ENCODE results near the gene EFCAB12. TPM values are rescaled to one million over a fixed set of nuclear protein-coding genes. Genes with fewer than 3 reads are reported as not detected.

EFCAB12 gene
- total and polyA plus RNA-seq, 2 of the 4 experiments (the other 2 are of a cell fraction): under 0.01 to 0.17 TPM

- Histone ChIP-seq H3K27me3 (ENCODE audit: control insufficient read depth, insufficient read depth, low read length) (no peaks in the 10 kb centered on the region), H3K14ac (replicated peaks; ENCODE audit: low read depth, low read length) (peak overlapping the region; percentile 40; the same call in 1 of the 2 replicates), H3K4me1 (ENCODE audit: control insufficient read depth, insufficient read depth, low read length) (peaks cover 11% of the 10 kb centered on the region), H3K9me3 (ENCODE audit: control insufficient read depth, insufficient read depth, low read length) (no peaks in the 10 kb centered on the region), H4K91ac (ENCODE audit: insufficient read depth, low read depth, low read length) (peak overlapping the region; percentile 27; the same call in 1 of the 2 replicates), H4K5ac (ENCODE audit: low read depth, low read length) (no peak overlapping the region), H2AK5ac (ENCODE audit: low read depth, low read length) (peak overlapping the region; percentile 58), H2BK5ac (ENCODE audit: low read depth, low read length, poor library complexity, severe bottlenecking) (peak overlapping the region; percentile 46), H3K36me3 (ENCODE audit: control insufficient read depth, insufficient read depth, low read length) (peaks cover 2% of the 10 kb centered on the region), H2BK15ac (ENCODE audit: low read depth, low read length) (peak overlapping the region; percentile 6; the same call in 1 of the 3 replicates), H2AFZ (replicated peaks; ENCODE audit: low read length, poor library complexity) (no peak overlapping the region), H2BK120ac (ENCODE audit: low read depth, low read length) (peak overlapping the region; percentile 42), H2BK20ac (ENCODE audit: low read depth, low read length) (peak overlapping the region; percentile 16; the same call in 1 of the 2 replicates), H2AK9ac (replicated peaks; ENCODE audit: low read depth, low read length, poor library complexity) (no peak overlapping the region), H3K23ac (ENCODE audit: low read depth, low read length) (peak overlapping the region; percentile 63; the same call in 1 of the 2 replicates), H3K27ac (ENCODE audit: insufficient read depth, low read length) (no peak overlapping the region; the same call in 1 of the 2 replicates), H3K18ac (ENCODE audit: low read depth, low read length) (no peak overlapping the region), H3K56ac (ENCODE audit: extremely low read depth, insufficient read depth, low read length) (no peak overlapping the region), H4K8ac (ENCODE audit: low read depth in 2 of 2, low read length in 2 of 2) (peak overlapping the region; percentile 2 to 8; a peak in 2 of 4 replicates), H4K20me1 (ENCODE audit: insufficient read depth, low read length) (0 out of 2 replicates have a peak, but pooled peaks cover 5% of the 10 kb centered on the region), H3K4me3 (ENCODE audit: insufficient read depth, low read depth, low read length) (no peak overlapping the region), H3K9me1 (ENCODE audit: insufficient read depth, low read length) (peaks cover 24% of the 10 kb centered on the region), H3K9ac (ENCODE audit: low read depth, low read length) (no peak overlapping the region), H3K4me2 (ENCODE audit: low read depth, low read length) (no peak overlapping the region), H3K4ac (ENCODE audit: low read depth, low read length) (peak overlapping the region; percentile 36), H3K79me1 (ENCODE audit: low read depth in 1 of 2, low read length in 2 of 2) (peaks cover 5 to 17% of the 10 kb centered on the region in 2 experiments; a peak in 1 of 4 replicates)
- dilution Hi-C loops (cut with HindIII; ENCODE audit: low sequenced_read_pairs, unreplicated experiment) (no loop called here), in situ Hi-C loops (cut with MboI; ENCODE audit: low sequenced_read_pairs) (no loop called here), intact Hi-C loops (cut with micrococcal nuclease) (no loop called here)
- CTCF ChIA-PET: no interaction called here
- WGBS, 2 experiments (ENCODE audit: extremely low coverage in 2 of 2, insufficient read length in 1 of 2): 100% methylated on average over 2 of the region's 6 CpGs; no CpG with 5 or more reads in 1 of the 2 experiments
- peak; percentile 61 for ATAC-seq (ENCODE audit: low read depth)
- TF ChIP-seq BHLHE40 (IDR thresholded peaks at IDR 0.05; ENCODE audit: low read depth, low read length): 0 out of 2 replicates have a peak, but pooled peaks have one; percentile 8
- TF ChIP-seq MXI1 (IDR thresholded peaks at IDR 0.05; ENCODE audit: borderline replicate concordance, low read depth, low read length): no peak
- TF ChIP-seq NFE2L2 (IDR thresholded peaks at IDR 0.05; ENCODE audit: low read depth, low read length): no peak
- TF ChIP-seq CEBPB (IDR thresholded peaks at IDR 0.05; ENCODE audit: low read depth, low read length): peak; percentile 80
- TF ChIP-seq MAZ (IDR thresholded peaks at IDR 0.05; ENCODE audit: borderline replicate concordance, low read depth, low read length): no peak
- POLR2A ChIA-PET (ENCODE audit: unreplicated experiment): no interaction called here
- DNase-seq: peak; percentile 64
- no TSS peak for BruUV-seq (replicated peaks)
Observed at GRCh38 chr3:129461461-129462146, 33.2 kb upstream of the EFCAB12 start.
